Measurements from ENCODE around the gene ADM. TPM values are rescaled to one million over a fixed set of nuclear protein-coding genes. Genes with fewer than 3 reads are reported as not detected.

ADM gene
- total RNA-seq, 1 experiment from 2014 or later = 87.2 TPM

DNA sequence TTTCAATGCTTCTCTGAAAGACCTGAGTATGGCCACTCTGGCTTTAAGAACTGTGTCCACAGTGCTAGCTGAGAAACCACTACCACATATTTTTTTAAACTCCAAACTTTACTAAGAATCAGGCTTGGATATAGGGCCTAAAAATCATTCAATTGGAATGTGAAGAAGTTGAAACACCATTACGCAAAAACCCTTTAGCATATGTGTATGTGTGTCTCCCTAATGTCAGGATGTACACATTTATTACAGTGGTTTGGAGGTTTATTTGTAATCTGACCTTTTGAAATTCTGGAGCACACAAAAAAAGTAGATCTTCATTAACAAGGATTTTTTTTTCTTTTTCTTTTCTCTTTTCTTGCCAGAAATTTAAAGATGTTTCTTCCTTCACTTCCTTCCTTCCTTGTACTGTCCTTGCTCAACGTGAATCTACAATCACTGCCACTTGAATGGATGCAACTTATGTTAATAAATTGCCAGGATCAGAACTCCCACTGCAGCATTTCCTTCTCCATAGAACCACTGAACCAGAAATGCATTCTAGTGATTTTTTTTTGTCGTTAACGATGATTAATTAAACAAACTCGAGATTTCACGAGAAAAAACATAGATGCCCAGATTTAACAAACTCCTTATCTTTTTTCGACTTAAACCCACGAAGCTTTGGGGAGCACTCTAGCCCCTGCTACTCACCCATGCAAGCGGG, 3.1 kb upstream of the ADM start (continued):
- TF ChIP-seq ZBTB33 (IDR thresholded peaks at IDR 0.05; ENCODE audit: extremely low read depth, insufficient replicate concordance, low read length) = no peak
- no peak for TF ChIP-seq EZH2 (IDR thresholded peaks at IDR 0.05)
- no peak for TF ChIP-seq EZH2phosphoT487 (IDR thresholded peaks at IDR 0.05; ENCODE audit: borderline replicate concordance)
- TF ChIP-seq MAX (IDR thresholded peaks at IDR 0.05) = no peak
- no peak for TF ChIP-seq SIN3A (IDR thresholded peaks at IDR 0.05; ENCODE audit: low read depth)
- no peak for TF ChIP-seq POLR2A (IDR thresholded peaks at IDR 0.05; ENCODE audit: borderline replicate concordance, extremely low read depth, insufficient read depth, insufficient read length)
- TF ChIP-seq CBX3 (IDR thresholded peaks at IDR 0.05; ENCODE audit: low read depth) = no peak
- no peak for TF ChIP-seq ELF1 (IDR thresholded peaks at IDR 0.05; ENCODE audit: borderline replicate concordance, low read depth)
- TF ChIP-seq ZNF274 (IDR thresholded peaks at IDR 0.05; ENCODE audit: low read depth, low read length) = no peak
- TF ChIP-seq EGR1 (IDR thresholded peaks at IDR 0.05; ENCODE audit: low read depth) = no peak

DNA sequence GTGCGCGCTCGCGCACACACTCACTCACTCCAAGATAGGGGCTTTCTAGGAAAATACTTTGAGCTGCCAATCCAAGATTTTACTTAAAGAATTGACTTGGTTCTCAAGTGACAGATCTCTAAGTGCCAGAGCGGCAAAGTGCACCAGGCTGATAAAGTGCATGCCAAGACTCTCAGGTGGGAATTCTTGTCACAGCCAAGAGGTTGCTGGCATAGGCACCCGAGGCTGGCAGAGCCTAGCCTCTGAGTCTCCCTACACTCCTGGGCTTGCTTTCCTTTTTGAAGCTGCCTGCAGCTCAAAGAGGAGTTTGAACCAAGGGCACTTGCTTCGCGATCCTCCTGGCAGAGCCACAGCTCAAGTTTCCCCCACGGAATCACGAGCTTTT, 2.5 kb upstream of the ADM start:
- H3K79me2 ChIP-seq (ENCODE audit: insufficient read depth, low read length) = peaks cover 47% of the 10 kb centered on the region
- H3K27me3 ChIP-seq (ENCODE audit: insufficient read depth, low read length) = no peaks in the 10 kb centered on the region
- H2AFZ ChIP-seq (ENCODE audit: low read depth, low read length, poor library complexity, severe bottlenecking) = no peak overlapping the region
- POLR2A ChIA-PET = interaction anchor here (0.5 to 4.5 kb wide), 5 partner anchors 10 to 543 kb away, joined by 3 to 37 read pairs (median 3); no protein-coding TSS in a partner anchor
- ATAC-seq (no peak), DNase-seq (ENCODE audit: low read depth, low spot score) (no peak)
- H3K9ac ChIP-seq (ENCODE audit: low read length) = peak overlapping the region; percentile 94
- peak overlapping the region; percentile 97 for H3K27ac ChIP-seq (ENCODE audit: low read depth, low read length)
- no TSS peak for BruUV-seq (replicated peaks)
- TF ChIP-seq SRF (IDR thresholded peaks at IDR 0.05; ENCODE audit: low read depth) = no peak
- TF ChIP-seq JUND (IDR thresholded peaks at IDR 0.05) = no peak
- no peak for TF ChIP-seq YY1 (IDR thresholded peaks at IDR 0.05; ENCODE audit: extremely low read depth, insufficient replicate concordance, low read depth, low read length)
- no peak for TF ChIP-seq ZNF274 (IDR thresholded peaks at IDR 0.05; ENCODE audit: low read depth, low read length)
- TF ChIP-seq CEBPB (IDR thresholded peaks at IDR 0.05; ENCODE audit: low read depth) = no peak
- TF ChIP-seq EZH2phosphoT487 (IDR thresholded peaks at IDR 0.05; ENCODE audit: borderline replicate concordance) = no peak
- no peak for TF ChIP-seq TCF7L2 (IDR thresholded peaks at IDR 0.05; ENCODE audit: borderline replicate concordance, extremely low read depth, insufficient read depth, insufficient read length)
- TF ChIP-seq MAX (IDR thresholded peaks at IDR 0.05) = no peak
- no peak for TF ChIP-seq ZFX (IDR thresholded peaks at IDR 0.05)
- TF ChIP-seq ELF1 (IDR thresholded peaks at IDR 0.05; ENCODE audit: borderline replicate concordance, low read depth) = no peak
- no peak for TF ChIP-seq SIN3A (IDR thresholded peaks at IDR 0.05; ENCODE audit: low read depth)
- no peak for TF ChIP-seq RAD21 (IDR thresholded peaks at IDR 0.05; ENCODE audit: low read depth)
- no peak for TF ChIP-seq EZH2 (IDR thresholded peaks at IDR 0.05)
- TF ChIP-seq SP1 (IDR thresholded peaks at IDR 0.05; ENCODE audit: low read depth) = no peak
- TF ChIP-seq POLR2AphosphoS5 (IDR thresholded peaks at IDR 0.05; ENCODE audit: low read depth, low read length) = no peak
- peaks cover 27 to 46% of the 10 kb centered on the region in 2 experiments for H3K4me1 ChIP-seq (ENCODE audit: control insufficient read depth in 1 of 2, insufficient read depth in 2 of 2, low read length in 2 of 2)
- peaks cover 0 to 23% of the 10 kb centered on the region in 2 experiments; a peak in 2 of 4 replicates for H3K36me3 ChIP-seq (ENCODE audit: control insufficient read depth in 1 of 2, insufficient read depth in 2 of 2, low read length in 2 of 2)
- no peaks in the 10 kb centered on the region for H3K9me3 ChIP-seq (ENCODE audit: control insufficient read depth in 1 of 2, insufficient read depth in 1 of 2, low read depth in 1 of 2, low read length in 2 of 2)
- RAD21 ChIA-PET (ENCODE audit: low non-redundant PET in 1 of 2, low total read pairs in 2 of 2, uncharacterized antibody in 2 of 2, unreplicated experiment in 2 of 2) = no interaction called here
- intact Hi-C loops (cut with micrococcal nuclease) = no loop called here
- CTCF ChIA-PET = interaction anchor here (0.7 kb wide), 1 partner anchor 64 kb away, joined by 3 read pairs; no protein-coding TSS in a partner anchor
- no peaks in the 10 kb centered on the region for H4K20me1 ChIP-seq (ENCODE audit: insufficient read depth)
- peak overlapping the region; percentile 85 to 93 for H3K4me3 ChIP-seq (replicated peaks in 1 of 2; ENCODE audit: low read depth in 1 of 2, low read length in 2 of 2)
- H3K4me2 ChIP-seq (ENCODE audit: low read length) = peak overlapping the region; percentile 98
- no peaks in the 10 kb centered on the region for H3K9me2 ChIP-seq (ENCODE audit: insufficient read depth)
